HG03039 (cell line): ENCODE measurements around the gene ACKR4.
"Not testable (repeated sequence)": the region's sequence is repeated elsewhere in the genome, so short reads cannot be mapped to it uniquely, and the experiment has no call there.

Experiments
- ATAC-seq: cut with Tn5 transposase; IDR thresholded peaks from one replicate; pipeline ENCODE4 v1.9.1; 2021; ENCODE audit warnings: mild to moderate bottlenecking, moderate library complexity; ENCODE audit not compliant: unreplicated experiment

Gene ACKR4

GRCh38 chr3:132638706-132639105 lies 41.6 kb downstream of the ACKR4 start:
- no peak for ATAC-seq

- not testable (repeated sequence) for ATAC-seq
Observed at GRCh38 chr3:132641427-132641826, 44.4 kb downstream of the ACKR4 start.

- no peak for ATAC-seq
Observed at GRCh38 chr3:132641837-132642538, 44.9 kb downstream of the ACKR4 start.

- ATAC-seq = no peak
Observed at GRCh38 chr3:132642539-132642847, 45.4 kb downstream of the ACKR4 start.

GRCh38 chr3:132643366-132643765 lies 46.3 kb downstream of the ACKR4 start:
- ATAC-seq = no peak

- no peak for ATAC-seq
Observed at GRCh38 chr3:132645058-132645457, 48.0 kb downstream of the ACKR4 start.

GRCh38 chr3:132650153-132650552 lies 53.1 kb downstream of the ACKR4 start:
- no peak for ATAC-seq
